Prostate gland (tissue), 2 donors: Measurements from ENCODE around the gene SYNPO2. TPM values are rescaled to one million over a fixed set of nuclear protein-coding genes. Genes with fewer than 3 reads are reported as not detected.

Experiments
- DNase-seq: peaks from one replicate; pipeline ENCODE4 v3.0.0-alpha.2; 2019; ENCODE audit warnings: low spot score
- H3K27ac ChIP-seq, 2 donors: fragments of 200-600 bp; sonication (generic); 2 replicates each; pipeline ENCODE4 v1.5.1; 2017 to 2019
- H3K27me3 ChIP-seq: fragments of 200-600 bp; sonication (generic); replicated peaks from 2 replicates; pipeline ENCODE4 v1.5.1; 2019; ENCODE audit not compliant: insufficient read depth
- H3K36me3 ChIP-seq, 2 donors: fragments of 200-600 bp; sonication (generic); 1 replicate in 1 of 2; 2 replicates in 1 of 2; pipeline versions ENCODE4 v1.5.1 to v1.8.1; 2017 to 2019
- H3K4me1 ChIP-seq: fragments of 200-600 bp; sonication (generic); replicated peaks from 2 replicates; pipeline ENCODE4 v1.5.1; 2019
- H3K4me3 ChIP-seq, 2 donors: fragments of 200-600 bp; sonication (generic); 2 replicates each; pipeline ENCODE4 v1.5.1; 2017 to 2019
- H3K9me3 ChIP-seq: fragments of 200-600 bp; sonication (generic); 2 replicates; pipeline ENCODE4 v1.5.1; 2017
- POLR2A ChIP-seq: fragments of 450-650 bp; IDR thresholded peaks from one replicate; pipeline ENCODE4 v1.6.1; 2016; ENCODE audit warnings: antibody characterized with exemption, mild to moderate bottlenecking
- POLR2AphosphoS5 ChIP-seq: sonication (generic); formaldehyde crosslinking; IDR thresholded peaks from one replicate; pipeline ENCODE4 v1.6.1; 2017; ENCODE audit warnings: antibody characterized with exemption
- WGBS: methylation state at CpG from one replicate; pipeline ENCODE4 v1.1.5; 2018; 5-methylcytosine and 5-hydroxymethylcytosine counted together
- intact Hi-C: fragments of 100-400 bp; cut with DNase I; formaldehyde crosslinking; loops from one replicate; pipeline ENCODE4 v1.14.2; 2022
- total RNA-seq, 2 donors: library from RNA; depleted of rRNA; stranded (reverse); fragments of >200 nt; gene quantifications; one replicate each; pipeline ENCODE4 v1.1.0, GENCODE V29; 2016
- TF ChIP-seq, protein P1 (sequence below), 4 experiments: fragments of 200-600 bp in 2 of 4; fragments of 450-650 bp in 2 of 4; sonication (generic) in 2 of 4; IDR thresholded peaks; 1 replicate in 3 of 4; 2 replicates in 1 of 4; pipeline ENCODE4 v1.5.1; 2016 to 2019; ENCODE audit warnings: antibody characterized with exemption in 4 of 4, mild to moderate bottlenecking in 2 of 4, moderate library complexity in 2 of 4

The SYNPO2 gene
- total RNA-seq, 2 donors from 2014 or later: 131 to 181 TPM

DNA sequence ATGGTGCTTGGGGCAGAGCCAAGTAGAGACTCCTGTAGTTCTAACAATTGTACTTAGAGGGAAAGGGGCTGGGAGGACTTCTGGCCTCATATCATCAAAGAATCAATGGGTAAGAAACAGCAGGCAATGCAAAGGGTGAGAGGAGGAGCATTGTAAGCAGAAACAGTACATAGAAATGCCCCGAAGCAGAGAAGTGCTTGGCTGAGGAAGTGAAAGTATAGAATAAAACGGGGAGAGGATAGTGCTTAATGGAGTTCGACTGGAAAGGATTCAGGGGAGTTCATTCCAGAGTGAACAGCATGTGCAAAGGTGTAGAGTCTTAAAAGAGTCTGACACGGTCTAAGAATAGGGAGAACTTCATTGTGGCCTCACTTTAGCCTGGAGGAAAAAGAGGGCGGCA lies 103.0 kb downstream of the SYNPO2 start:
- intact Hi-C loops: loop anchor here (2.0 to 5.0 kb wide), 2 partner anchors 36 to 221 kb away; partner anchors contain the start of gene USP53

DNA sequence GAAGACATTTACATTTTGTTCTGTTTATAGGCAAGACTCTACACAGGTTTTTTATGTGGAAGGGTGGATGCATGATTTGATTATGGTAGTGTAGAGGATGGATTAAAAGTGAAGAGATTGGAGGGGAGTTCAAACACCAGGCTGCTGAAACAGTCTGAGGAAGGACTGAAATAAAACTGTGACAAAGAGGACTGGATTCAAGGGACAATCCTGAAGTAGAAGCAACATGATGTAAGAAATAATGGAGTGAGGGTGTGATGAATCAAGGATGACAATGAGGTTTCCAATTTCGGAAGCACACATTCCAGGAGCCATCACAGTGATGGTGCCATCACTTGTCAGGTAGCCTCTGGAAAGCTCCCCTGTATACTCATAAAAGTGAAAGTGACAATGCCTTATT lies 103.5 kb downstream of the SYNPO2 start:
- TF ChIP-seq POLR2AphosphoS5 (no peak), POLR2A (no peak)
- TF ChIP-seq, protein P1, sequence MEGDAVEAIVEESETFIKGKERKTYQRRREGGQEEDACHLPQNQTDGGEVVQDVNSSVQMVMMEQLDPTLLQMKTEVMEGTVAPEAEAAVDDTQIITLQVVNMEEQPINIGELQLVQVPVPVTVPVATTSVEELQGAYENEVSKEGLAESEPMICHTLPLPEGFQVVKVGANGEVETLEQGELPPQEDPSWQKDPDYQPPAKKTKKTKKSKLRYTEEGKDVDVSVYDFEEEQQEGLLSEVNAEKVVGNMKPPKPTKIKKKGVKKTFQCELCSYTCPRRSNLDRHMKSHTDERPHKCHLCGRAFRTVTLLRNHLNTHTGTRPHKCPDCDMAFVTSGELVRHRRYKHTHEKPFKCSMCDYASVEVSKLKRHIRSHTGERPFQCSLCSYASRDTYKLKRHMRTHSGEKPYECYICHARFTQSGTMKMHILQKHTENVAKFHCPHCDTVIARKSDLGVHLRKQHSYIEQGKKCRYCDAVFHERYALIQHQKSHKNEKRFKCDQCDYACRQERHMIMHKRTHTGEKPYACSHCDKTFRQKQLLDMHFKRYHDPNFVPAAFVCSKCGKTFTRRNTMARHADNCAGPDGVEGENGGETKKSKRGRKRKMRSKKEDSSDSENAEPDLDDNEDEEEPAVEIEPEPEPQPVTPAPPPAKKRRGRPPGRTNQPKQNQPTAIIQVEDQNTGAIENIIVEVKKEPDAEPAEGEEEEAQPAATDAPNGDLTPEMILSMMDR (IDR thresholded peaks at IDR 0.05): no peak
- no peaks in the 10 kb centered on the region for H3K27me3 ChIP-seq
- intact Hi-C loops: loop anchor here (5.0 kb wide), 1 partner anchor 35 kb away; no protein-coding TSS in a partner anchor
- H3K36me3 ChIP-seq: no peaks in the 10 kb centered on the region
- DNase-seq: no peak
- 84% methylated on average over 1 of the region's 1 CpG for WGBS
- no peak overlapping the region for H3K4me3 ChIP-seq
- peaks cover 2% of the 10 kb centered on the region for H3K4me1 ChIP-seq
- no peaks in the 10 kb centered on the region for H3K9me3 ChIP-seq
- peak overlapping the region; percentile 46 to 60 for H3K27ac ChIP-seq

More for the DNA sequence above, 103.0 kb downstream of the SYNPO2 start:
- TF ChIP-seq, protein P1 (IDR thresholded peaks at IDR 0.05): no peak
- TF ChIP-seq POLR2A: no peak
- no peak for TF ChIP-seq POLR2AphosphoS5
- WGBS: 74% methylated on average over 5 of the region's 5 CpGs
- Histone ChIP-seq H3K9me3 (no peaks in the 10 kb centered on the region), H3K4me1 (peaks cover 2% of the 10 kb centered on the region), H3K36me3 (no peaks in the 10 kb centered on the region), H3K27me3 (no peaks in the 10 kb centered on the region), H3K4me3 (no peak overlapping the region), H3K27ac (peak overlapping the region; percentile 46 to 60)
- no peak for DNase-seq

DNA sequence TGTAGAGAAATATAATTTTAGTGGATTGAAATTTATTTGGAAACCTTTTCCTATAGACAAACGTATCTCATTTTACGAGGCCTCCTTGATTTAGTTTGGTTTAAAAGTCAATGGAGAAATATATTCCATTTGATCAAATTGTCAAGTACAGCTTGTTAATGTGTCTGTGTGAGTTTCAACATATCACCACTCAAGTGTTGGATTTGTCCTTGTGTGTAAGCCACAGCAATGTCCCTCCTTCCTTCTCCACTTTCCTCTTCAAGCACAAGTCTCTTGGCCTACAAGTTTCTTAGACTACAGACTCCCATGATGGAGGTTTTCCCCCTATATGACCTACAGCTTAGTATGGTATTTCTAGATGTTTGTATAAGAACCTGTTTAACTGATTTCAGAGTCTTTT lies 104.7 kb downstream of the SYNPO2 start:
- TF ChIP-seq, protein P1 (IDR thresholded peaks at IDR 0.05): no peak
- TF ChIP-seq POLR2A (no peak), POLR2AphosphoS5 (no peak)
- Histone ChIP-seq H3K27ac (peak overlapping the region; percentile 46 to 60), H3K9me3 (no peaks in the 10 kb centered on the region), H3K36me3 (no peaks in the 10 kb centered on the region), H3K4me3 (no peak overlapping the region), H3K27me3 (no peaks in the 10 kb centered on the region), H3K4me1 (peaks cover 2% of the 10 kb centered on the region)
- WGBS: 57% methylated on average over 2 of the region's 2 CpGs
- no peak for DNase-seq
- intact Hi-C loops: loop anchor here (5.0 kb wide), 1 partner anchor 34 kb away; no protein-coding TSS in a partner anchor

DNA sequence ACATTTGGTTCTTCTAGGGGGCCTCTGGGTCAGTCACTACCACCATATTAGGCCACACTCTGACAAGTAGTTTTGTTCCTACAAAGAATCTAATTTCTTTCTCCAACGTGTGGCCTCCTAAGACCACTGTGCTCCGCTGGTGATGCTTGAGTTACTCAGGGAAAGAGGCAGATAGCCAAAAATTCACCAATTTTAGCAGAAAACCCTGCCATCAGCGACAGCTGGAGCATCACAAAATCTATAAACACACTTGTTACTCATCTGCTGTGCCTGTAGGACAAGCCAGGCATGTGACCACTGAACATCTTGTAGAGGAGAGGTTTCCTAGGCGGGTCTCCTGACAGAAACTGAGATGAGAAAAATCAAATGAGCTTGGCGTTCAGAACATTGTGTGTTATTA lies 105.4 kb downstream of the SYNPO2 start:
- no peak for DNase-seq
- H3K27ac ChIP-seq: peak overlapping the region; percentile 46 to 60
- intact Hi-C loops: loop anchor here (5.0 kb wide), 1 partner anchor 33 kb away; no protein-coding TSS in a partner anchor
- TF ChIP-seq POLR2AphosphoS5: peak; percentile 76
- TF ChIP-seq, protein P1 (IDR thresholded peaks at IDR 0.05): no peak
- no peak for TF ChIP-seq POLR2A
- H3K4me3 ChIP-seq: no peak overlapping the region
- H3K9me3 ChIP-seq: no peaks in the 10 kb centered on the region
- H3K36me3 ChIP-seq: no peaks in the 10 kb centered on the region
- no peaks in the 10 kb centered on the region for H3K27me3 ChIP-seq
- no peaks in the 10 kb centered on the region for H3K4me1 ChIP-seq
- 62% methylated on average over 5 of the region's 5 CpGs for WGBS

DNA sequence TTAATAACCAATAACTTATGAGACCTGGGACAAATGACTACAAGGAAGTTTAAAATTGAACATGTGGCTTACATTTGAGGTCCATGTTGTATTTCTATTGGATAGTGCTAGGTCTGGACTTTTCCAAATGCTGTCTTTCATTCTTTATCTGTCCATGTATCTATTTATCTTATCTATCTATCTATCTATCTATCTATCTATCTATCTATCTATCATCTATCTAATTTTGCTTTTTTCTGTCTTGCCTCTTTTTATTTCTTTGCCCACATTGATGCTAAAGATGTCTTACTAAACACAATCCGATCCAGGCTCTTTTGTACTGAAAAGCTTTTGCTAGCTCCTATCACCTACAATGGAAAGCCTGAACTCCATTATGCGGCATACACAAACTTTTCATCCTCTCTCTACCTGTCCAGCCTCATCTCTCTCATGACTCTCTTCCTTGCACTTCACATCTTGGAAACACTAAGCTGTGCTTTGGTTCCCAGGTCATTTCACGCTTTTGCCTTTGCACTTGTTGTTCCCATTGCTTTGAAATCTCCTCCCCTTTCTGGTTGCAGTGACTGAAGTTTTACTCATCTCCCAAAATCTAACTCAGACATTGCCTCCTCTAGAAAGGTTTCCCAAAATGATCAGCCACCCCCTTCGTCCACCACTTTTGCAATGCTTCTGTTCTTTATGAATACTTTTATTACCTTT lies 107.2 kb downstream of the SYNPO2 start:
- Histone ChIP-seq H3K9me3 (no peaks in the 10 kb centered on the region), H3K4me3 (no peak overlapping the region), H3K27ac (peak overlapping the region; percentile 46 to 60), H3K4me1 (no peaks in the 10 kb centered on the region), H3K27me3 (no peaks in the 10 kb centered on the region), H3K36me3 (no peaks in the 10 kb centered on the region)
- intact Hi-C loops: no loop called here
- DNase-seq: no peak
- 94% methylated on average over 4 of the region's 4 CpGs for WGBS
- TF ChIP-seq, protein P1 (IDR thresholded peaks at IDR 0.05): no peak
- no peak for TF ChIP-seq POLR2AphosphoS5
- no peak for TF ChIP-seq POLR2A
